ENCODE measurements around the gene ELAC2. TPM values are rescaled to one million over a fixed set of nuclear protein-coding genes. Genes with fewer than 3 reads are reported as not detected.

Gene ELAC2
- total RNA-seq, 2 experiments from 2014 or later: 51.6 to 53.3 TPM

DNA sequence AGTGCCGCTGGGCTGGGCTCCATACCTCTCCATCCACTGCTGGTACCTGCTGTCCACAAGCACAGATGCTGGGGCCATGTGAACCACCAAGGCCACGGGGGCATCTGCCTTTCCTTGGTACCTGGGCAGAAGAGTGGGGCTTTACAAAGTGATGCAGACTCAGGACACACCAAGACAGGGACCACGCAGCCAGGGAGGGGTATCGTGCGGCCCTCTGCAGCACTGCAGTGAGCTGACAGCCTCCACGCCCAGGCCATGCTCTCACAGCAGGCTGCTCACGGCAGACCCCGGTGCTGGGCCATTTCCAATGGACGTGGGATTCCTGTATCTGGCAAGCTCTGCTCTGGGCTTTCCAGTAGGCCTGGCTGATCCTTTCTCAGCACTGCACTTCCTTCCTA lies 14.4 kb downstream of the ELAC2 start:
- Mint-ChIP-seq H3K4me1 (ENCODE audit: low read depth) (peaks cover 8% of the 10 kb centered on the region), H3K27ac (no peak overlapping the region), H3K27me3 (no peaks in the 10 kb centered on the region), H3K36me3 (ENCODE audit: low read depth) (peaks cover 65% of the 10 kb centered on the region), H3K4me3 (no peak overlapping the region), H3K9me3 (no peaks in the 10 kb centered on the region)
- ChIA-PET POLR2A (no interaction called here), CTCF (no interaction called here)
- Histone ChIP-seq H3K4me3 (ENCODE audit: low read length) (no peak overlapping the region), H3K27me3 (ENCODE audit: control insufficient read depth in 1 of 2, insufficient read depth in 2 of 2, low read length in 2 of 2) (no peaks in the 10 kb centered on the region), H3K27ac (ENCODE audit: low read depth in 1 of 2, low read length in 2 of 2) (no peak overlapping the region), H3K36me3 (ENCODE audit: insufficient read depth, low read length) (peaks cover 86% of the 10 kb centered on the region), H3K4me1 (ENCODE audit: insufficient read depth, low read length) (no peaks in the 10 kb centered on the region), H3K9me3 (ENCODE audit: control insufficient read depth in 1 of 2, insufficient read depth in 1 of 2, low read length in 2 of 2) (no peaks in the 10 kb centered on the region)
- no peak for DNase-seq
- ATAC-seq (ENCODE audit: poor library complexity): no peak
- TF ChIP-seq, protein P1, sequence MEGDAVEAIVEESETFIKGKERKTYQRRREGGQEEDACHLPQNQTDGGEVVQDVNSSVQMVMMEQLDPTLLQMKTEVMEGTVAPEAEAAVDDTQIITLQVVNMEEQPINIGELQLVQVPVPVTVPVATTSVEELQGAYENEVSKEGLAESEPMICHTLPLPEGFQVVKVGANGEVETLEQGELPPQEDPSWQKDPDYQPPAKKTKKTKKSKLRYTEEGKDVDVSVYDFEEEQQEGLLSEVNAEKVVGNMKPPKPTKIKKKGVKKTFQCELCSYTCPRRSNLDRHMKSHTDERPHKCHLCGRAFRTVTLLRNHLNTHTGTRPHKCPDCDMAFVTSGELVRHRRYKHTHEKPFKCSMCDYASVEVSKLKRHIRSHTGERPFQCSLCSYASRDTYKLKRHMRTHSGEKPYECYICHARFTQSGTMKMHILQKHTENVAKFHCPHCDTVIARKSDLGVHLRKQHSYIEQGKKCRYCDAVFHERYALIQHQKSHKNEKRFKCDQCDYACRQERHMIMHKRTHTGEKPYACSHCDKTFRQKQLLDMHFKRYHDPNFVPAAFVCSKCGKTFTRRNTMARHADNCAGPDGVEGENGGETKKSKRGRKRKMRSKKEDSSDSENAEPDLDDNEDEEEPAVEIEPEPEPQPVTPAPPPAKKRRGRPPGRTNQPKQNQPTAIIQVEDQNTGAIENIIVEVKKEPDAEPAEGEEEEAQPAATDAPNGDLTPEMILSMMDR (IDR thresholded peaks at IDR 0.05): no peak
- intact Hi-C loops (cut with DNase I, micrococcal nuclease): loop anchor here in 1 of 2 experiments (5.0 kb wide), 1 partner anchor 821 kb away; no protein-coding TSS in a partner anchor

DNA sequence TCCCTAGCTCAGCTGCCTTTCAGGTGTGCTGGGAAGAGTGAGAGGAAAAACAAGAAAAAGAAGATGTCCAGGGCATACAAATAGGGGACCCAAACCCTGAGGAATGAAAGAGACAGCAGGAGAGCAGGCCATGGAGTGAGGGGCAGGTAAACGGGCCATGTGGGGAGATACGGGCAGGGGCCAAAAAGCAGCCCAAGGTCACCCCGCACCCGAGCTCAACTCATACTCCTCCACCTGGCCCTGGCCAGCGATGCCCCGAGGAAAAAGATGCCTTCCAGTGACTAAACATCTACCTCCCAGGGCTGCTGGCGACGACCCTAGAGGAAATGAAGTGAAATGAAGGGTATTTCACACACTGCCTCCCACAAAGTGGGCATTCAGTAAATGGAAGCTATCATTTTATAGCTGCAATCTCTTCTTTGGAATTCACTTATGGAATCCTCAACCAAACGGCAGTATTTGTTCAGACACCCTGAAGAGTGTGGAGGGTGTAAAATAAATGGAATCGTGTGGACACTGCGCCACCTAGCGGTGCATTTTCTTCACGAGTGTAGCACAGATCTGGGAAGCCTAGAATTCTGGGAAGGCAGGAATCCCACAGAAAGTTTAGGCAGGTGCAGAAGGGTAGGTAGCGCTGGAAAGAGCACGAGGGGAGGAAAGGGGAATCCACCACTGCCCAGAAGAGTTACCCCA lies 14.9 kb downstream of the ELAC2 start:
- intact Hi-C loops (cut with DNase I, micrococcal nuclease): loop anchor here in 1 of 2 experiments (5.0 kb wide), 1 partner anchor 821 kb away; no protein-coding TSS in a partner anchor
- Mint-ChIP-seq H3K36me3 (ENCODE audit: low read depth) (peaks cover 65% of the 10 kb centered on the region), H3K4me3 (no peak overlapping the region), H3K4me1 (ENCODE audit: low read depth) (peaks cover 8% of the 10 kb centered on the region), H3K27me3 (no peaks in the 10 kb centered on the region), H3K9me3 (no peaks in the 10 kb centered on the region), H3K27ac (no peak overlapping the region)
- no peak overlapping the region for H3K4me3 ChIP-seq (ENCODE audit: low read length)
- no peaks in the 10 kb centered on the region for H3K9me3 ChIP-seq (ENCODE audit: control insufficient read depth in 1 of 2, insufficient read depth in 1 of 2, low read length in 2 of 2)
- H3K27ac ChIP-seq (ENCODE audit: low read depth in 1 of 2, low read length in 2 of 2): no peak overlapping the region
- POLR2A ChIA-PET: interaction anchor here (1.2 kb wide), 1 partner anchor 16 kb away, joined by 4 read pairs; no protein-coding TSS in a partner anchor
- DNase-seq (peak; percentile 16 to 70 (median 34)), ATAC-seq (ENCODE audit: poor library complexity) (no peak)
- H3K36me3 ChIP-seq (ENCODE audit: insufficient read depth, low read length): peaks cover 89% of the 10 kb centered on the region
- TF ChIP-seq, protein P1 (IDR thresholded peaks at IDR 0.05): peak; percentile 83
- H3K4me1 ChIP-seq (ENCODE audit: insufficient read depth, low read length): no peaks in the 10 kb centered on the region
- H3K27me3 ChIP-seq (ENCODE audit: control insufficient read depth in 1 of 2, insufficient read depth in 2 of 2, low read length in 2 of 2): no peaks in the 10 kb centered on the region
- CTCF ChIA-PET: interaction anchor here (0.9 to 1.5 kb wide), 3 partner anchors 15 to 27 kb away, joined by 4 to 5 read pairs (median 5); partner anchors contain the start of gene ELAC2

DNA sequence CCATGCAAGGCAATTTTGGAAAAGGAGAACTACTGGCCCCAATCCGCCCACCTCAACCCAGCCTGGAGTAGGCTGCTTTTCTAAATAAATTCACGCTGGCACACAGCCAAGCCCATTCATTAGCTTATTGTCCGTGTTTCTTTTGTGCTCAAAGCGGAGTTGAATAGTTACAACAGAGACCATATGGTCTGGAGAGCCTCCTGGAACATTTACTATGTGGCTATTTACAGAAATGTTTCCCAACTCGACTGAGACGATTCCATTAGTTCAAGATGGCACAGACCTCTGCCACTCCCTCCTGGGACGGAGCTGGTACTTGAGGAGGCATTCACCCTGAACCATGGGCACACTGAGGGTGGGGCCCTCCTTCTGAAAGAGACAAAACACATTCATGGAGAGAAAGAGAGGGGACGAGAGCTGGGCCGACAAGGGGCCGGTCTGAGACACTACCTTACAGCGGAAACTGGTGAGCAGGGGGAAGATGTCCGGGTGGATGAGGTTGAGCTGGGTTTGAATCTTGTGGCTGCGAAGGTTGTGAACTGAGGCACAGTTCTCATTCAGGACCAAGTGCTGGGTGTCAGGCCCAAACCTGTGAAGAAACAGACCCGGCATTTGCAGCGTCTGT lies 15.7 kb downstream of the ELAC2 start:
- intact Hi-C loops (cut with DNase I, micrococcal nuclease): loop anchor here in 1 of 2 experiments (5.0 kb wide), 1 partner anchor 820 kb away; no protein-coding TSS in a partner anchor
- H3K36me3 Mint-ChIP-seq (ENCODE audit: low read depth): peaks cover 67% of the 10 kb centered on the region
- POLR2A ChIA-PET: interaction anchor here (1.2 kb wide), 1 partner anchor 16 kb away, joined by 4 read pairs; no protein-coding TSS in a partner anchor

More for the DNA sequence above, 15.7 kb downstream of the ELAC2 start:
- ATAC-seq (ENCODE audit: poor library complexity) (no peak), DNase-seq (no peak)
- H3K9me3 Mint-ChIP-seq: no peaks in the 10 kb centered on the region
- no peaks in the 10 kb centered on the region for H3K27me3 Mint-ChIP-seq
- peaks cover 94% of the 10 kb centered on the region for H3K36me3 ChIP-seq (ENCODE audit: insufficient read depth, low read length)
- TF ChIP-seq, protein P1 (IDR thresholded peaks at IDR 0.05): no peak
- no peak overlapping the region for H3K4me3 Mint-ChIP-seq
- peaks cover 8% of the 10 kb centered on the region for H3K4me1 Mint-ChIP-seq (ENCODE audit: low read depth)
- H3K4me1 ChIP-seq (ENCODE audit: insufficient read depth, low read length): no peaks in the 10 kb centered on the region
- no peak overlapping the region for H3K27ac ChIP-seq (ENCODE audit: low read depth in 1 of 2, low read length in 2 of 2)
- H3K27ac Mint-ChIP-seq: no peak overlapping the region
- no peaks in the 10 kb centered on the region for H3K27me3 ChIP-seq (ENCODE audit: control insufficient read depth in 1 of 2, insufficient read depth in 2 of 2, low read length in 2 of 2)
- H3K9me3 ChIP-seq (ENCODE audit: control insufficient read depth in 1 of 2, insufficient read depth in 1 of 2, low read length in 2 of 2): no peaks in the 10 kb centered on the region
- CTCF ChIA-PET: interaction anchor here (0.9 to 1.5 kb wide), 3 partner anchors 16 to 27 kb away, joined by 4 to 5 read pairs (median 5); partner anchors contain the start of gene ELAC2
- H3K4me3 ChIP-seq (ENCODE audit: low read length): no peak overlapping the region
